Measurements from ENCODE around the gene INF2. TPM values are rescaled to one million over a fixed set of nuclear protein-coding genes. Genes with fewer than 3 reads are reported as not detected.

INF2 gene
- total and polyA plus RNA-seq, 2 experiments from 2014 or later = 36.7 to 75.5 TPM

DNA sequence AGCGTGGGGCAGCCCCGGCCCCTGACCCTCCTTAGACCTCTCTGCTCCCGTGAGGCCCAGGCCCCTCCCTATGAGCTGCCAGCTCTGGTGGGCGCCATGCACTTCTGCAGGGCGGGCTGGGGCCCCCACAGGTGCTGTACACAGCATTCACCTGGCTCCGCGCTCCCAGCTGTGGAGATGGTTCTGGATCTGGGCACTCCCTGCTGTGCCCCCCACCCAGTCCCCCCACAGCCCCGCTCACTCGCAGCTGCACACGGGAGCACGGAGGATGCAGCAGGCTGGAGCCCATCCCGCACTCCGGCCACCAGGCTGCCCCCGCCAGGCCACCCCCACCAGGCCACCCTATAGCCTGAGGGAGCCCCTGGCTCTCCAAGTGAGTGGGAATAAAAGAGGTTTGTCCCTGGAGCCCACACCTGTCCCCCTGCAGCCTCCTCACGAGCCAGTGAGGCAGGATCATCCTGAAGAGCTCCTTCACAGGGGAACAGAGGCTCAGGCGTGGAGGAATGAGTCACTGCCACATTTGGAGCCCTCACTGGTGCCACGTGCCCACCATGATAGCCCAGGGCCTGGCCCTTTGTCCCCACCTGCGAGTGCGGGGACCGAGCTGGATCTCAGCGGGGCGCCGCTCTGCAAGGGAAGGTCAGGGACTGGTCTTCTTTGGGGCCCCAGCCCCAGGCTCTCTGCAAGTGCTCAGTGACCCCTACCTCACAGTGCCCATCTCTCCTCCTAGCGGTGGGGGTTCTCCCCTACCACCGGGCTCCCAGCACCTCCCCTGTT is 36.5 kb downstream of the INF2 start:
- Histone ChIP-seq H3F3A (replicated peaks; ENCODE audit: low read depth) (no peaks in the 10 kb centered on the region; the same call in 1 of the 2 replicates), H3K27ac (ENCODE audit: low read depth) (no peak overlapping the region), H3K4me1 (ENCODE audit: insufficient read depth) (peaks cover 10% of the 10 kb centered on the region; the same call in 1 of the 2 replicates), H3K27me3 (ENCODE audit: insufficient read depth) (no peaks in the 10 kb centered on the region), H3K79me2 (replicated peaks; ENCODE audit: insufficient read depth) (no peaks in the 10 kb centered on the region), H4K20me1 (replicated peaks; ENCODE audit: insufficient read depth) (no peaks in the 10 kb centered on the region), H3K4me2 (peak overlapping the region; percentile 83), H3K9me2 (ENCODE audit: insufficient read depth) (no peaks in the 10 kb centered on the region), H3K36me3 (ENCODE audit: insufficient read depth) (no peaks in the 10 kb centered on the region), H2AFZ (no peak overlapping the region), H3K4me3 (no peak overlapping the region)
- Mint-ChIP-seq H3K36me3 (ENCODE audit: low read depth) (no peaks in the 10 kb centered on the region; the same call in 2 of the 3 replicates), H3K4me1 (peaks cover 7% of the 10 kb centered on the region; the same call in 2 of the 3 replicates), H3K4me3 (peak overlapping the region; percentile 75; the same call in 2 of the 3 replicates), H3K27me3 (ENCODE audit: insufficient read depth, low read depth, poor library complexity) (peaks cover 14% of the 10 kb centered on the region), H3K27ac (no peak overlapping the region), H3K9me3 (peaks cover 4% of the 10 kb centered on the region; the same call in 2 of the 3 replicates)
- ATAC-seq (no peak), DNase-seq (ENCODE audit: low spot score) (no peak)
- TF ChIP-seq JUNB (IDR thresholded peaks at IDR 0.05; ENCODE audit: unreplicated experiment) = no peak
- TF ChIP-seq, protein P1, sequence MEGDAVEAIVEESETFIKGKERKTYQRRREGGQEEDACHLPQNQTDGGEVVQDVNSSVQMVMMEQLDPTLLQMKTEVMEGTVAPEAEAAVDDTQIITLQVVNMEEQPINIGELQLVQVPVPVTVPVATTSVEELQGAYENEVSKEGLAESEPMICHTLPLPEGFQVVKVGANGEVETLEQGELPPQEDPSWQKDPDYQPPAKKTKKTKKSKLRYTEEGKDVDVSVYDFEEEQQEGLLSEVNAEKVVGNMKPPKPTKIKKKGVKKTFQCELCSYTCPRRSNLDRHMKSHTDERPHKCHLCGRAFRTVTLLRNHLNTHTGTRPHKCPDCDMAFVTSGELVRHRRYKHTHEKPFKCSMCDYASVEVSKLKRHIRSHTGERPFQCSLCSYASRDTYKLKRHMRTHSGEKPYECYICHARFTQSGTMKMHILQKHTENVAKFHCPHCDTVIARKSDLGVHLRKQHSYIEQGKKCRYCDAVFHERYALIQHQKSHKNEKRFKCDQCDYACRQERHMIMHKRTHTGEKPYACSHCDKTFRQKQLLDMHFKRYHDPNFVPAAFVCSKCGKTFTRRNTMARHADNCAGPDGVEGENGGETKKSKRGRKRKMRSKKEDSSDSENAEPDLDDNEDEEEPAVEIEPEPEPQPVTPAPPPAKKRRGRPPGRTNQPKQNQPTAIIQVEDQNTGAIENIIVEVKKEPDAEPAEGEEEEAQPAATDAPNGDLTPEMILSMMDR (conservative IDR thresholded peaks at IDR 0.05; ENCODE audit: low read depth in 2 of 2) = no peak
- no peak for TF ChIP-seq STAT1 (IDR thresholded peaks at IDR 0.05; ENCODE audit: unreplicated experiment)
- TF ChIP-seq, protein P2, sequence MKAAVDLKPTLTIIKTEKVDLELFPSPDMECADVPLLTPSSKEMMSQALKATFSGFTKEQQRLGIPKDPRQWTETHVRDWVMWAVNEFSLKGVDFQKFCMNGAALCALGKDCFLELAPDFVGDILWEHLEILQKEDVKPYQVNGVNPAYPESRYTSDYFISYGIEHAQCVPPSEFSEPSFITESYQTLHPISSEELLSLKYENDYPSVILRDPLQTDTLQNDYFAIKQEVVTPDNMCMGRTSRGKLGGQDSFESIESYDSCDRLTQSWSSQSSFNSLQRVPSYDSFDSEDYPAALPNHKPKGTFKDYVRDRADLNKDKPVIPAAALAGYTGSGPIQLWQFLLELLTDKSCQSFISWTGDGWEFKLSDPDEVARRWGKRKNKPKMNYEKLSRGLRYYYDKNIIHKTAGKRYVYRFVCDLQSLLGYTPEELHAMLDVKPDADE (IDR thresholded peaks at IDR 0.05) = no peak
- TF ChIP-seq, protein P3, sequence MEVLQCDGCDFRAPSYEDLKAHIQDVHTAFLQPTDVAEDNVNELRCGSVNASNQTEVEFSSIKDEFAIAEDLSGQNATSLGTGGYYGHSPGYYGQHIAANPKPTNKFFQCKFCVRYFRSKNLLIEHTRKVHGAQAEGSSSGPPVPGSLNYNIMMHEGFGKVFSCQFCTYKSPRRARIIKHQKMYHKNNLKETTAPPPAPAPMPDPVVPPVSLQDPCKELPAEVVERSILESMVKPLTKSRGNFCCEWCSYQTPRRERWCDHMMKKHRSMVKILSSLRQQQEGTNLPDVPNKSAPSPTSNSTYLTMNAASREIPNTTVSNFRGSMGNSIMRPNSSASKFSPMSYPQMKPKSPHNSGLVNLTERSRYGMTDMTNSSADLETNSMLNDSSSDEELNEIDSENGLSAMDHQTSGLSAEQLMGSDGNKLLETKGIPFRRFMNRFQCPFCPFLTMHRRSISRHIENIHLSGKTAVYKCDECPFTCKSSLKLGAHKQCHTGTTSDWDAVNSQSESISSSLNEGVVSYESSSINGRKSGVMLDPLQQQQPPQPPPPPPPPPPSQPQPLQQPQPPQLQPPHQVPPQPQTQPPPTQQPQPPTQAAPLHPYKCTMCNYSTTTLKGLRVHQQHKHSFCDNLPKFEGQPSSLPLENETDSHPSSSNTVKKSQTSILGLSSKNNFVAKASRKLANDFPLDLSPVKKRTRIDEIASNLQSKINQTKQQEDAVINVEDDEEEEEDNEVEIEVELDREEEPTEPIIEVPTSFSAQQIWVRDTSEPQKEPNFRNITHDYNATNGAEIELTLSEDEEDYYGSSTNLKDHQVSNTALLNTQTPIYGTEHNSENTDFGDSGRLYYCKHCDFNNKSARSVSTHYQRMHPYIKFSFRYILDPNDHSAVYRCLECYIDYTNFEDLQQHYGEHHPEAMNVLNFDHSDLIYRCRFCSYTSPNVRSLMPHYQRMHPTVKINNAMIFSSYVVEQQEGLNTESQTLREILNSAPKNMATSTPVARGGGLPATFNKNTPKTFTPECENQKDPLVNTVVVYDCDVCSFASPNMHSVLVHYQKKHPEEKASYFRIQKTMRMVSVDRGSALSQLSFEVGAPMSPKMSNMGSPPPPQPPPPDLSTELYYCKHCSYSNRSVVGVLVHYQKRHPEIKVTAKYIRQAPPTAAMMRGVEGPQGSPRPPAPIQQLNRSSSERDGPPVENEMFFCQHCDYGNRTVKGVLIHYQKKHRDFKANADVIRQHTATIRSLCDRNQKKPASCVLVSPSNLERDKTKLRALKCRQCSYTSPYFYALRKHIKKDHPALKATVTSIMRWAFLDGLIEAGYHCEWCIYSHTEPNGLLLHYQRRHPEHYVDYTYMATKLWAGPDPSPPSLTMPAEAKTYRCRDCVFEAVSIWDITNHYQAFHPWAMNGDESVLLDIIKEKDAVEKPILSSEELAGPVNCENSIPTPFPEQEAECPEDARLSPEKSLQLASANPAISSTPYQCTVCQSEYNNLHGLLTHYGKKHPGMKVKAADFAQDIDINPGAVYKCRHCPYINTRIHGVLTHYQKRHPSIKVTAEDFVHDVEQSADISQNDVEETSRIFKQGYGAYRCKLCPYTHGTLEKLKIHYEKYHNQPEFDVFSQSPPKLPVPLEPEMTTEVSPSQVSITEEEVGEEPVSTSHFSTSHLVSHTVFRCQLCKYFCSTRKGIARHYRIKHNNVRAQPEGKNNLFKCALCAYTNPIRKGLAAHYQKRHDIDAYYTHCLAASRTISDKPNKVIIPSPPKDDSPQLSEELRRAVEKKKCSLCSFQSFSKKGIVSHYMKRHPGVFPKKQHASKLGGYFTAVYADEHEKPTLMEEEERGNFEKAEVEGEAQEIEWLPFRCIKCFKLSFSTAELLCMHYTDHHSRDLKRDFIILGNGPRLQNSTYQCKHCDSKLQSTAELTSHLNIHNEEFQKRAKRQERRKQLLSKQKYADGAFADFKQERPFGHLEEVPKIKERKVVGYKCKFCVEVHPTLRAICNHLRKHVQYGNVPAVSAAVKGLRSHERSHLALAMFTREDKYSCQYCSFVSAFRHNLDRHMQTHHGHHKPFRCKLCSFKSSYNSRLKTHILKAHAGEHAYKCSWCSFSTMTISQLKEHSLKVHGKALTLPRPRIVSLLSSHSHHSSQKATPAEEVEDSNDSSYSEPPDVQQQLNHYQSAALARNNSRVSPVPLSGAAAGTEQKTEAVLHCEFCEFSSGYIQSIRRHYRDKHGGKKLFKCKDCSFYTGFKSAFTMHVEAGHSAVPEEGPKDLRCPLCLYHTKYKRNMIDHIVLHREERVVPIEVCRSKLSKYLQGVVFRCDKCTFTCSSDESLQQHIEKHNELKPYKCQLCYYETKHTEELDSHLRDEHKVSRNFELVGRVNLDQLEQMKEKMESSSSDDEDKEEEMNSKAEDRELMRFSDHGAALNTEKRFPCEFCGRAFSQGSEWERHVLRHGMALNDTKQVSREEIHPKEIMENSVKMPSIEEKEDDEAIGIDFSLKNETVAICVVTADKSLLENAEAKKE (CRISPR knock-in tag; IDR thresholded peaks at IDR 0.05) = no peak
- TF ChIP-seq POLR2AphosphoS5 (IDR thresholded peaks at IDR 0.05; ENCODE audit: low read depth) = no peak
- TF ChIP-seq EZH2phosphoT487 (IDR thresholded peaks at IDR 0.05; ENCODE audit: unreplicated experiment) = no peak
- no peak for TF ChIP-seq EZH2 (IDR thresholded peaks at IDR 0.05; ENCODE audit: low read depth, unreplicated experiment)
- TF ChIP-seq, protein P4, sequence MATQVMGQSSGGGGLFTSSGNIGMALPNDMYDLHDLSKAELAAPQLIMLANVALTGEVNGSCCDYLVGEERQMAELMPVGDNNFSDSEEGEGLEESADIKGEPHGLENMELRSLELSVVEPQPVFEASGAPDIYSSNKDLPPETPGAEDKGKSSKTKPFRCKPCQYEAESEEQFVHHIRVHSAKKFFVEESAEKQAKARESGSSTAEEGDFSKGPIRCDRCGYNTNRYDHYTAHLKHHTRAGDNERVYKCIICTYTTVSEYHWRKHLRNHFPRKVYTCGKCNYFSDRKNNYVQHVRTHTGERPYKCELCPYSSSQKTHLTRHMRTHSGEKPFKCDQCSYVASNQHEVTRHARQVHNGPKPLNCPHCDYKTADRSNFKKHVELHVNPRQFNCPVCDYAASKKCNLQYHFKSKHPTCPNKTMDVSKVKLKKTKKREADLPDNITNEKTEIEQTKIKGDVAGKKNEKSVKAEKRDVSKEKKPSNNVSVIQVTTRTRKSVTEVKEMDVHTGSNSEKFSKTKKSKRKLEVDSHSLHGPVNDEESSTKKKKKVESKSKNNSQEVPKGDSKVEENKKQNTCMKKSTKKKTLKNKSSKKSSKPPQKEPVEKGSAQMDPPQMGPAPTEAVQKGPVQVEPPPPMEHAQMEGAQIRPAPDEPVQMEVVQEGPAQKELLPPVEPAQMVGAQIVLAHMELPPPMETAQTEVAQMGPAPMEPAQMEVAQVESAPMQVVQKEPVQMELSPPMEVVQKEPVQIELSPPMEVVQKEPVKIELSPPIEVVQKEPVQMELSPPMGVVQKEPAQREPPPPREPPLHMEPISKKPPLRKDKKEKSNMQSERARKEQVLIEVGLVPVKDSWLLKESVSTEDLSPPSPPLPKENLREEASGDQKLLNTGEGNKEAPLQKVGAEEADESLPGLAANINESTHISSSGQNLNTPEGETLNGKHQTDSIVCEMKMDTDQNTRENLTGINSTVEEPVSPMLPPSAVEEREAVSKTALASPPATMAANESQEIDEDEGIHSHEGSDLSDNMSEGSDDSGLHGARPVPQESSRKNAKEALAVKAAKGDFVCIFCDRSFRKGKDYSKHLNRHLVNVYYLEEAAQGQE (IDR thresholded peaks at IDR 0.05; ENCODE audit: unreplicated experiment) = no peak
- no peak for TF ChIP-seq ZNF114 (CRISPR knock-in tag; IDR thresholded peaks at IDR 0.05)
- no peak for TF ChIP-seq CREB1 (CRISPR knock-in tag; IDR thresholded peaks at IDR 0.05; ENCODE audit: low read depth)
- TF ChIP-seq NANOG (IDR thresholded peaks at IDR 0.05; ENCODE audit: borderline replicate concordance) = no peak
